GM21360 (cell line): ENCODE measurements around the gene MBD4.
"Not testable (repeated sequence)": the region's sequence is repeated elsewhere in the genome, so short reads cannot be mapped to it uniquely, and the experiment has no call there.

Experiments
- ATAC-seq: cut with Tn5 transposase; IDR thresholded peaks from one replicate; pipeline ENCODE4 v1.9.1; 2021; ENCODE audit warnings: mild to moderate bottlenecking, moderate library complexity; ENCODE audit not compliant: unreplicated experiment

MBD4 gene

GRCh38 chr3:129439817-129440617 lies at the start of gene MBD4, which contains the start of gene IFT122:
TSS of gene MBD4 (minus strand) at chr3:129439948. CDS start at chr3:129439833, 115 bp downstream.
TSS of gene IFT122 (plus strand) at chr3:129440224. CDS start at chr3:129440331, 107 bp downstream.
- peak; percentile 80 for ATAC-seq

GRCh38 chr3:129489258-129489657 lies 49.5 kb upstream of the MBD4 start:
- not testable (repeated sequence) for ATAC-seq

- not testable (repeated sequence) for ATAC-seq
Measured at GRCh38 chr3:129487868-129488335, 48.2 kb upstream of the MBD4 start.

GRCh38 chr3:129487183-129487867 lies 47.6 kb upstream of the MBD4 start:
- no peak for ATAC-seq

- no peak for ATAC-seq
Measured at GRCh38 chr3:129486664-129487035, 46.9 kb upstream of the MBD4 start.

DNA sequence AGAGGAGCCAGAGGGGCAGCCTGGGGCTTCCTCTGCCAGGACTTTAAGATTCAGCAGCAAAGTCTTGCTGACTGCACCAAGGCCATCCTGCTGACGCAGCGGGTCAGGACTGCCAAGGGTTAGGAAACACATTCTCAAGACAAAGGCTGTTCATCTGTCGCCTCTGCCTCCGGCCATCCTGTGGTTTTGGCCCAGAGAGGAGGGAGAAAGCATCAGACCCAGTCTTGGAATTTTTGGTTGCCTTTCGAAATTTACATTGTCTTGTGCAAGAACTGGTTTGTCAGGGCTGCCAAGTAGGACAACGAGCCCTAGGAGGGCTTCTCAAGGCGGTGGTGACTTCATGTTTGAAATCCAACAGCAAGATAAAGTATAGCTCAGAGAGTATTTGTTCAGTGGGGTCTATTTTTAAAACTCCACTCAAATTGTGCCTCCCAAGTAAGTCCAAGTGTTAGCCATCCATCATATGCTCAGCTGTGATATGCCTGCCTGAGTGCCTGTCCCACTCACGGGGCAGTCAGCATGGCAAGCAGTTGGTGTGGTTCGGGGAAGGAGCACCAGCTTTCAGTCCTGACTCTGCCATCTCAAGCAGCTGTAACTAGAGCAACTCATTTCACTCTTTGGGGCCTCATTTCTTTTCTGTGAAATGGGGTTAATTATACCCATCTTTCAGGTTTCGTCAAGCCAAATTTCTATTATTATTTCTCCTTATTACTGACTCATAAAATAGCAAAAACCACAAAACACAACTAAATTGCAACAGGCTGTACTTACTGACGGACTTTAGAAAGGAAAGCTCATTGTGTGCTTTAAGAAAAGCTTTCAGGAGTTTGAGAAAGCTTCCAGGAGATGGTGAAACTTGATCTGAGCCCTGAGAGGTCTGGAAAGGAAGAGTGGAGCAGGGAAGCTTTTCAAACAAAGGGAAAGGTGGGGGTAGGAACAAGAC lies 46.2 kb upstream of the MBD4 start:
- ATAC-seq, result no peak

DNA sequence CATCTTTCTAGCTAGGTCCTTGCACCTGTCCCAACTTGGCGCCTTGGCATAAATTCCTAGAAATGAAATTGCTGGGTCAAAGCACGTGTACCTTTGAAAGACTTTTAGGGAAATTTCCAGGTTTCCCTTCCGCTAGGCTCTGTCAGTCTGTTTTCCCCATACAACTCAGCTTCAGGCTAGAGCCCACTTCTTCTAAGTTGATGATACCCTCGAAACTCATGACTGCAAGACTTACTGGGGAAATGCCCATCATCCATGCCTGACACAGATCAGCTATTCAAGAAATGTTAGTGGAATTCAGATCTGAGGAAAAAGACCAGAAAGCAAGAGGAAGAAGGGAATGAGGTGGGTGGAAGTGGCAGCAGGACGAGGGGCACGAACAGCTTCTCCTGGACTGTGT lies 45.4 kb upstream of the MBD4 start:
- not testable (repeated sequence) for ATAC-seq

GRCh38 chr3:129483870-129484269 lies 44.1 kb upstream of the MBD4 start:
- ATAC-seq, result no peak

DNA sequence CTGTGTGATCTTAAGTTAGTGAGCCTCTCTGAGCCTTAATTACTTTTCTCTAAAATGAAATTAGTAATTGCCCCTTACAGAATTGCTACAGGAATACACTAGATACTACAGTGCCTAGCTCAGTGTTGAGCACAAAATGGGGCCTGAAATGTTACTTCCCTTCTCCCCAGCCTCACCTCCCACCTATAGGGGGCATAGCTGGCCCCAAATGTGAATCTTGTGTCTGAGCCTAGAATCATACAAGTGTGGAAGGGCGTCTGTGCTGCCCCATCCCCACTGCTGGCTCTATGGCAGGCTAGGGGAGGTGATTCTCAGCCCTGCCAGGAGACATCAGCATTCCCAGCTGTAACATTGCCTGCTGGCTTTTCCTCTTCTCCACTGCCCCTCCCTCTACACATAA lies 43.0 kb upstream of the MBD4 start:
- no peak for ATAC-seq

DNA sequence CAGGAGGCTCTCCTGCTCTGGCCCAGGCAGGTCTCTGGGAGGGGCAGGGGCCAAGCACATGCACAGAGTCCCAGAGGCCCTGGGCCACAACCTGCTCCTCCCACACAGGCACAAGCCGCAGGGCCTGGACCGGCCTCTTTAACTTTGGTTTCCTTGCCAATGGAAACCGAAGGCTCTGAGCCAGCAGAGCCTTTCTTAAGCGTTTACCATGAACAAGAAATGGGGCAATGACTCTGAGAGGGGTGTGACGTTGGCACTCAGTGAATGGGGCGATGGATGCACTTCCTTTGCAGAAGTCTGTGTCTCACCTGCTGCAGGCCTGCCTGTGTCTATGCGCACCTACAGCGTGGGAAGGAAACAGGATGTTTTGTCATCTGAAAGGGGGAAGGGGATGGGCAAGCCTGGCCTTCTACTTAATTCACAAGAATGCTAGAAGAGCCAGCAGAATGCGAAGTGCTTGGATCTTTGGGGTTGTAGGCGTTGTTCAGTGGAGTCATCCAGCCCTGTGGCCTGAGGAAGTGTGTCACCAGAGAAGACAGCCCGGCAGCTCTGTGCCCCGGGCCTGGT lies 42.1 kb upstream of the MBD4 start:
- no peak for ATAC-seq

GRCh38 chr3:129481225-129481765 lies 41.5 kb upstream of the MBD4 start:
- ATAC-seq, result not testable (repeated sequence)

DNA sequence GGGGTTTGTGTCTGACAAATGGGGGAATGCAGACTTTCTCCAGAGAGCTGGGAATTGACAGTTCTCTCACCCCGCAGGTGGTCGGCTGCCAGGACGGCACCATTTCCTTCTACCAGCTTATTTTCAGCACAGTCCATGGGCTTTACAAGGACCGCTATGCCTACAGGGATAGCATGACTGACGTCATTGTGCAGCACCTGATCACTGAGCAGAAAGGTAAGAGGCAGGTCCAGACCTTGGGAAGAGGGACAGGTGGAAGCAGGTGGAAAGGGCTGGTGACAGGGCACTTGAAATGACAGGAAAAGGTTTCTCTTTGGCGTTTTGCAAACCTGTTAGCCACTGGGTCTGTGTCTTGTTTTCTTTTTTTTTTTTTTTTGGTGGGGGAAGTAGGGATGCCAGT lies 36.8 kb upstream of the MBD4 start:
- ATAC-seq, result no peak

GRCh38 chr3:129475863-129476262 lies 36.1 kb upstream of the MBD4 start:
- ATAC-seq, result no peak

- ATAC-seq, result no peak
Measured at GRCh38 chr3:129474984-129475804, 35.4 kb upstream of the MBD4 start.

- ATAC-seq, result no peak
Measured at GRCh38 chr3:129473769-129474152, 34.0 kb upstream of the MBD4 start.

- no peak for ATAC-seq
Measured at GRCh38 chr3:129473067-129473768, 33.5 kb upstream of the MBD4 start.

GRCh38 chr3:129470861-129471260 lies 31.1 kb upstream of the MBD4 start:
- ATAC-seq, result no peak

DNA sequence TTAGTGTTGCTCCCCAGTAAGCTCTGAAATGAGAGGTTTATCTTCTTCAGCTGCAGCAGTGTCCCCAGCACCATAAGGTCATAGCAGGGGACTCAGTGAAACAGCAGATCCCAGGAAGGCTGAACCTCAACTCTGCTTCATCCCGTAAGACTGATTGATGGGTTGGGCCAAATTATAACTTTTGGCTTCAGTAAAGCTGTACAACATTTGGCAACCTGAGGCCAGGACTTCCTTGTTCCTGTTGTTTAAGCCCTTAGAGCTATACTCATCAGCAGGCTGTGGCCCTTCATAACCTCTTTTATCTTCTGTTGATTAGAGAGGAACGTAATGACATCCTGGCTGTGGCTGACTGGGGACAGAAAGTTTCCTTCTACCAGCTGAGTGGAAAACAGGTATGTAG lies 29.3 kb upstream of the MBD4 start:
- ATAC-seq, result no peak

DNA sequence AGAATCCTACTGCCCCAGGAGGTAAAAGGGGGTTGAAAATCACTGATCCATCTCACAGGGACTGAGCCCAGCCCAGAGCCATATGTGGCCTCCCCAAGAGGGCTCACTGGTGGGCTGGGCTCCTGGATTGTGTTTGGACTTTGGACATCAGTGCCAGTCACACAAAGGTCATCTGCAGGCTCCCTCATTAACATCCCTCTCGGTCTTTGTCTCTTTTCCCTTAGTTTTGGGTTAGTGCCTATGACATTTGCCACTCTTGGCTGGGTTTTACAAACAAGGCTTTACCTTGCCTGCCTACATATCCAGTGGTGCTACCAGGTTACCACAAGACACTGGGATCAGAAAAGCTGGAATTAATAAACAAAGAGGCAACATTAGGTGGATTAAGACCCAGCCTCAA lies 28.2 kb upstream of the MBD4 start:
- ATAC-seq, result no peak
